DND-41 (cell line): ENCODE data around the gene OLFML2A.

Experiments used
- EZH2 ChIP-seq: IDR thresholded peaks from 3 replicates; pipeline ENCODE4 v1.6.1; 2012; ENCODE audit warnings: borderline replicate concordance, low read depth, mild to moderate bottlenecking, moderate library complexity, low read length, inconsistent platforms; ENCODE audit not compliant: severe bottlenecking
- TF ChIP-seq, protein P1 (sequence below): IDR thresholded peaks from 2 replicates; pipeline ENCODE4 v1.5.1; 2012; ENCODE audit warnings: borderline replicate concordance, low read length, moderate library complexity, mild to moderate bottlenecking; ENCODE audit not compliant: poor library complexity, severe bottlenecking; ENCODE audit errors: extremely low read depth

DNA sequence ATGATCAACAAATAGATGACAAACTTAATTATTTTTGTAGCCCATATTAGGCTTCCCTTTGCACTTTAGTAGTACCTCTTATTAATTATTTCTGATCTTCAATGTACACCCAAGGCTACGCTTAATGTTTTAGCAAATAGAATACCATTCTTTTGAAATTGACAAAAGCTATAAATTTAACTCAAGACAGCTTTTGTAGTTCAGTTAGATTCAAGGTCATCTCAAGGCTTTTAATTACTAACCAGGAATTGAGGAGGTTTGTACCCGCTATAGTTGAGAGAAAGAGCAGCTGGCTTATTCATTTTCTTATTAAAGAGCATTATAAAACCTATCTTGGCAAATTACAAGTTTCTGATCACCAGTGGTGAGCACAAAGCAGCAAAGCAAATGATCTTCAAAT lies 20.9 kb upstream of the OLFML2A start:
- TF ChIP-seq, protein P1, sequence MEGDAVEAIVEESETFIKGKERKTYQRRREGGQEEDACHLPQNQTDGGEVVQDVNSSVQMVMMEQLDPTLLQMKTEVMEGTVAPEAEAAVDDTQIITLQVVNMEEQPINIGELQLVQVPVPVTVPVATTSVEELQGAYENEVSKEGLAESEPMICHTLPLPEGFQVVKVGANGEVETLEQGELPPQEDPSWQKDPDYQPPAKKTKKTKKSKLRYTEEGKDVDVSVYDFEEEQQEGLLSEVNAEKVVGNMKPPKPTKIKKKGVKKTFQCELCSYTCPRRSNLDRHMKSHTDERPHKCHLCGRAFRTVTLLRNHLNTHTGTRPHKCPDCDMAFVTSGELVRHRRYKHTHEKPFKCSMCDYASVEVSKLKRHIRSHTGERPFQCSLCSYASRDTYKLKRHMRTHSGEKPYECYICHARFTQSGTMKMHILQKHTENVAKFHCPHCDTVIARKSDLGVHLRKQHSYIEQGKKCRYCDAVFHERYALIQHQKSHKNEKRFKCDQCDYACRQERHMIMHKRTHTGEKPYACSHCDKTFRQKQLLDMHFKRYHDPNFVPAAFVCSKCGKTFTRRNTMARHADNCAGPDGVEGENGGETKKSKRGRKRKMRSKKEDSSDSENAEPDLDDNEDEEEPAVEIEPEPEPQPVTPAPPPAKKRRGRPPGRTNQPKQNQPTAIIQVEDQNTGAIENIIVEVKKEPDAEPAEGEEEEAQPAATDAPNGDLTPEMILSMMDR: no peak
- no peak for TF ChIP-seq EZH2
